HG03139 (cell line): ENCODE results near the gene PRADC1.

ENCODE experiments used
- ATAC-seq: cut with Tn5 transposase; IDR thresholded peaks from one replicate; pipeline ENCODE4 v1.9.1; 2021; ENCODE audit not compliant: unreplicated experiment

The PRADC1 gene

GRCh38 chr2:73259276-73259675 is 26.2 kb upstream of the PRADC1 start:
- no peak for ATAC-seq

GRCh38 chr2:73258913-73259215 is 25.8 kb upstream of the PRADC1 start:
- ATAC-seq: no peak

- no peak for ATAC-seq
Observed at GRCh38 chr2:73258186-73258912, 25.3 kb upstream of the PRADC1 start.

GRCh38 chr2:73257425-73258125 is 24.5 kb upstream of the PRADC1 start:
- ATAC-seq: no peak

GRCh38 chr2:73257021-73257420 is 24.0 kb upstream of the PRADC1 start:
- ATAC-seq: no peak

- ATAC-seq: no peak
Observed at GRCh38 chr2:73256618-73256922, 23.5 kb upstream of the PRADC1 start.

GRCh38 chr2:73255907-73256617 is 23.0 kb upstream of the PRADC1 start:
- no peak for ATAC-seq

GRCh38 chr2:73255007-73255644 is 22.1 kb upstream of the PRADC1 start:
- no peak for ATAC-seq

- ATAC-seq: no peak
Observed at GRCh38 chr2:73254343-73255006, 21.4 kb upstream of the PRADC1 start.

- no peak for ATAC-seq
Observed at GRCh38 chr2:73253901-73254300, 20.9 kb upstream of the PRADC1 start.

- no peak for ATAC-seq
Observed at GRCh38 chr2:73253400-73253799, 20.4 kb upstream of the PRADC1 start.

GRCh38 chr2:73252238-73253027 is 19.4 kb upstream of the PRADC1 start:
- ATAC-seq: no peak

- ATAC-seq: no peak
Observed at GRCh38 chr2:73250872-73251846, 18.1 kb upstream of the PRADC1 start.

- no peak for ATAC-seq
Observed at GRCh38 chr2:73249636-73250035, 16.6 kb upstream of the PRADC1 start.

GRCh38 chr2:73246850-73247249 is 13.8 kb upstream of the PRADC1 start:
- ATAC-seq: no peak

- ATAC-seq: no peak
Observed at GRCh38 chr2:73244580-73244979, 11.5 kb upstream of the PRADC1 start.

- no peak for ATAC-seq
Observed at GRCh38 chr2:73243884-73244570, 11.0 kb upstream of the PRADC1 start.

- ATAC-seq: no peak
Observed at GRCh38 chr2:73239776-73240175, 6.7 kb upstream of the PRADC1 start.

GRCh38 chr2:73238976-73239375 is 5.9 kb upstream of the PRADC1 start:
- ATAC-seq: no peak
